GM18951 (cell line): ENCODE data around the gene SETD7.
"Not testable (repeated sequence)": the region's sequence is repeated elsewhere in the genome, so short reads cannot be mapped to it uniquely, and the experiment has no call there.

Experiments
- POLR2A ChIP-seq: IDR thresholded peaks from 4 replicates; pipeline ENCODE4 v1.6.1; 2011; ENCODE audit warnings: mild to moderate bottlenecking; ENCODE audit not compliant: insufficient read length, insufficient read depth; ENCODE audit errors: extremely low read depth
- in situ Hi-C: fragments of 300-500 bp; cut with MboI; formaldehyde crosslinking; loops from one replicate; pipeline ENCODE4 v1.12.0; 2022; ENCODE audit warnings: low sequenced_read_pairs, mixed read lengths, inconsistent platforms; ENCODE audit not compliant: unreplicated experiment

SETD7 gene

DNA sequence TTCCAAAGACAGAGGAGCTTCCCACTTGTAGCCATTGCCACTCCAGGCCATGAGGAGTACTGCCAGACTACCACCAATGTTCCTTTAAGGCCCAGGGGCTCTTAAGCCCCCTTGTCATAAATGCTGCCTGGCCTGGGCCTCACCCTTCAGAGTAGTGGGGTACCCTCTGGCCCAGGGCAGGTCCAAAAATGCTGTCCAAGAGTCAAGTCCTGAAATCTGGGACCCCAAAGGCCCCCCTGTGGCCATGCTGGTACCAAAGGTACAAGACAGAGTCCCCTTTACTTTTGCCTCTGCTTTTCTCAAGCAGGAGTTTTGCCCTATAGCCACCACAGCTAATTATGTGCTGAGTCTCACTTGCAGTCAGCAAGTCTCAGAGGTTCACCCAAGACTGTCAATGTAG lies 85.7 kb downstream of the SETD7 start:
- in situ Hi-C loops, result no loop called here
- TF ChIP-seq POLR2A, result no peak

DNA sequence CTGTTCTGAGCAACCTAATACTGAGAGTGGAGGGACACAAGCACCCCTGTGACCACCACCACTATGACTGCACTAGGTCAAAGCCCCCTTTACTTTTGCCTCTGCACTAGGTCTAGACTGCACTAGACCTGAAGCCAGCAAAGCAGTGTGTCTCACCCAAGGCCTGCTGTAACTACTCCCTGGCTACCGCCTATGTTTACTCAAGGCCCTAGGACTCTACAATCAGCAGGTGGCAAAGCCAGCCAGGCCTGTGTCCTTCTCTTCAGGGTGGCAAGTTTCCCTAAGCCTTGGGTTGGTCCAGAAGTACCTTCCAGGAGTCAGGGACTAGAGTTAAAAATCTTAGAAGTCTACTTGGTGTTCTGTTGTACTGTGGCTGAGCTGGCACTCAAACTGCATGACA lies 86.2 kb downstream of the SETD7 start:
- in situ Hi-C loops, result no loop called here
- TF ChIP-seq POLR2A, result no peak

DNA sequence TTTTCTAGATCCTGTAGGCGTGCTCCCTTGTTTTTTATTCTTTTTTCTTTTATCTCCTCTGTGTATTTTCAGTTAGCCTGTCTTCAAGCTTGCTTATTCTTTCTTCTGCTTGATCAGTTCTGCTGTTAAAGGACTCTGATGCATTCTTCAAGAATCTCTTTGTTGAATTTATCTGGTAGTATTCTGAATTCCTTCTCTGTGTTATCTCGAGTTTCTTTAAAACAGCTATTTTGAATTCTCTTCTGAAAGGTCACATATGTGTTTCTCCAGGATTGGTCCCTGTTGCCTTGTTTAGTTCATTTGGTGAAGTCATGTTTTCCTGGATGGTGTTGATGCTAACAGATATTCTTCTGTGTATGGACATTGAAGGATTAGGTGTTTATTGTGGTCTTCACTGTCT lies 86.8 kb downstream of the SETD7 start:
- in situ Hi-C loops, result no loop called here
- no peak for TF ChIP-seq POLR2A

DNA sequence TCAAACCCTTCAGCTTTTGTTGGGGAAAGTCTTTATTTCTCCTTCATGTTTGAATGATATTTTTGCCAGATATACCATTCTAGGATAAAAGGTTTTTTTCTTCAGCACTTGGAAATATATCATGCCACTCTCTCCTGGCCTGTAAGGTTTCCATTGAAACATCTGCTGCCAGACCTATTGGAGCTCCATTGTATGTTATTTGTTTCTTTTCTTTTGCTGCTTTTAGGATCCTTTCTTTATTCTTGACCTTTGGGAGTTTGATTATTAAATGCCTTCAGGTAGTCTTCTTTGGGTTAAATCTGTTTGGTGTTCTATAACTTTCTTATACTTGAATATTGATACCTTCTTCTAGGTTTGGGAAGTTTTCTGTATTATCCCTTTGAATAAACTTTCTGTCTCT lies 87.3 kb downstream of the SETD7 start:
- in situ Hi-C loops, result not testable (repeated sequence)

DNA sequence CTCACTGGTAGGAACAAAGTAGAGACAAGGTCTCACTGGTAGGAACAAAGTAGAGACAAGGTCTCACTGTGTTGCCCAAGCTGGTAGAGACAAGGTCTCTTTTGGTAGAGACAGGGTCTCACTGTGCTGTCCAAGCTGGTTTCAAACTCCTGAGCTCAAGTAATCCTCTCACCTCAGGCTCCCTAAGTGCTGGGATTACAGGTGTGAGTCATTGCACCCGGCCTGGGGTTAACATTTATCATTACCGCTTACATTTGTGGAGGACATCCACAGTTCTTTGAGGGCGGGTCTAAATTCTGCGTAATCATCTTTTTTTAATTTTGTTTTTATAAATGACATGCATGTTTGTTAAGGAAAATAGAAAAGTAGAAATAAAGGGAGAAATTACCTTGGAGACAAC lies 90.1 kb downstream of the SETD7 start:
- TF ChIP-seq POLR2A, result no peak
- in situ Hi-C loops, result no loop called here

DNA sequence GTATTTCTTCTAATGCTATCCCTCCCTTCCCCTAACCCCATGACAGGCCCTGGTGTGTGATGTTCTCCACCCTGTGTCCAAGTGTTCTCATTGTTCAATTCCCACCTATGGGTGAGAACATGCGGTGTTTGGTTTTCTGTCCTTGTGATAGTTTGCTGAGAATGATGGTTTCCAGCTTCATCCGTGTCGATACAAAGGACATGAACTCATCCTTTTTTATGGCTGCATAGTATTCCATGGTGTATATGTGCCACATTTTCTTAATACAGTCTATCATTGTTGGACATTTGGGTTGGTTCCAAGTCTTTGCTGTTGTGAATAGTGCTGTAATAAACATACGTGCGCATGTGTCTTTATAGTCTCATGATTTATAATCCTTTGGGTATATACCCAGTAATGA lies 91.5 kb downstream of the SETD7 start:
- in situ Hi-C loops, result not testable (repeated sequence)

DNA sequence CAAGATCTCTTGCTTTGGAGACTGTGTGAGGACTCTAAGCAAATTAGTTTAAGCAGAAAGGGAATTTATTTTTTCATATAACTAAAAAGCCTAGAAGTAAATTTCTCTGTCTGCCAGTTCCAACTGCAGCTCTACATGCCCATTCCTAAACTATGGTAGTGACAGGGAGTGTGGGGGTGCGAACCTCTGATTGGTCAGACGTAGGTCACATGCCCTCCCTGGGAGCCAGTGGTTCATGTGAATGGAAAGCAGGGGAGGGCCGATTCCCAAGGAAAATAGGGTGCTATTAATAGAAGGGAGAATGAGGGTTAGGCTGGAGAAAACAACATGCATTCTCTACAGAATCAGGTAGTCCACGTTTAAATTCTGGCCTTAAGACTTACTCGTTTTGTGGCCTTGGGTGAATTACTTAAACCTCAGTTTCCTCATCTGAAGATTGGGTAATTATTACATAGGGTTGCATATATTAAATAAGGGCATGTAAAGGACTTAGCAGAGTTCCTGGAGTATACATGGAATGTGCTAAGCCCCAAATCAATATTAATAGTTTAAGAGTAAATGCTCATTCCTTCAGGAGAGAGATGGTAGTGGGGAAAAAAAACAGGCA lies 94.9 kb downstream of the SETD7 start:
- in situ Hi-C loops, result no loop called here

DNA sequence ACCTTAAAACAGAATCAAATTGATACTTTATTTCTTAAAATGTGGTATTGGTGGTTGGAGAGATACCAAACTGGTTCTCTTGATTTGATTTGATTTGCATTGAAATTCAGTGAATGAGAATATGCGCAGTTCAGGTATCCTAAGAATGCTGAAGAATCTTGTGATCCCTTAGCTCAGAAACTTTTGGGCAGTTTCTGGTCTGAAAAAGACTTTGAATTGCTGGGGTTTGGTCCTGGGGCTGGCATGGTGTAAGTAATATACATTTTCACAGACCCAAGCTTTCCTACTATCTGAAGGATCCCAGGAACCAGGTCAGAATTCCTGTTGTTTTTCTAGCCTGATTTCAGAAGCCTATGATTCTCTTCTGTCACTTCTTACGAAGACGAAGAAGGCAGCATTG lies 95.5 kb downstream of the SETD7 start:
- in situ Hi-C loops, result no loop called here
- TF ChIP-seq POLR2A, result no peak

More for the DNA sequence above, 94.9 kb downstream of the SETD7 start:
- no peak for TF ChIP-seq POLR2A

DNA sequence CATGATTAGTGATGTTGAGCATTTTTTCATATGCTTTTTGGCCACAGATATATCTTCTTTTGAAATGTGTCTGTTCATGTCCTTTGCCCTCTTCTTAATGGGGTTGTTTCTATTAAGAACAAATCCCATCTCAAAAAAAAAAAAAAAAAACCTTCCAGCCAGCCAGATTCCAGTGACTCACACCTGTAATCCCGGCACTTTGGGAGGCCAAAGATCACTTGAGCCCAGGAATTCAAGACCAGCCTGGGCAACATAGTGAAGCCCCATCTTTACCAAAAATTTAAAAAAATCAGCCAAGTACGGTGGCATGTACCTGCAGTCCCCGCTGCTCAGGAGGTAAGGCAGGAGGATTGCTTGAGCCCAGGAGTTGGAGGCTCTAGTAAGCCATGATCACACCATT lies 97.0 kb downstream of the SETD7 start:
- in situ Hi-C loops, result no loop called here
- no peak for TF ChIP-seq POLR2A

DNA sequence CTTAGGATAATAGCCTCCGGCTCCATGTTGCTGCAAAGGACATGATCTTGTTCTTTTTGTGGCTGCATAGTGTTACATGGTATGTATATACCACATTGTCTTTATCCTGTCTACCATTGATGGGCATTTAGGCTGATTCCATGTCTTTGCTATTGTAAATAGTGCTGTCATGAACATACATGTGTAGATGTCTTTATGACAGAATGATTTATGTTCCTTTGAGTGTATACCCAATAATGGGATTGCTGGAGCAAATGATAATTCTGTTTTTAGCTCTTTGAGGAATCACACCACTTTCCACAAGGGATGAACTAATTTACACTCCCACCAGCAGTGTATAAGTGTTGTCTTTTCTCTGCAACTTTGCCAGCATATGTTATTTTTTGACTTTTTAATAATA lies 97.5 kb downstream of the SETD7 start:
- in situ Hi-C loops, result no loop called here
- TF ChIP-seq POLR2A, result no peak

DNA sequence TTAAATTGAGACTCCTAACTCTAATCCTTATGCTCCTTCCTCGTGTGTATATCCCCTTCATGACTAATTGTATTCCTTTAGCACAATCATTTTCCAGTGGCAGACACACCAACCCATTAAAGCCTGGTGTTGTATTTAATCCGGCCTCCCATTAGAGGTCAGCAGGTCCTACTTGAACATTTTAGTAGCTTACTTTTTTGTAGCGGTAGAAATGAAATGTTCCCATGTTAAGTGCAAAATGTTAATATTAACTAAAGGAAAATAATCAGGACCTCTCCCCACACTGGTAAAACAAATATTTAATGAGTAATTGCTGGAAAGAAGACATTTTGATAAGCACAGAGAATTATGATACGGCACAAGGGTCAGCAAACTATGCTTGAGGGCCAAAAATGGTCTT lies 98.7 kb downstream of the SETD7 start:
- in situ Hi-C loops, result no loop called here
- TF ChIP-seq POLR2A, result no peak

DNA sequence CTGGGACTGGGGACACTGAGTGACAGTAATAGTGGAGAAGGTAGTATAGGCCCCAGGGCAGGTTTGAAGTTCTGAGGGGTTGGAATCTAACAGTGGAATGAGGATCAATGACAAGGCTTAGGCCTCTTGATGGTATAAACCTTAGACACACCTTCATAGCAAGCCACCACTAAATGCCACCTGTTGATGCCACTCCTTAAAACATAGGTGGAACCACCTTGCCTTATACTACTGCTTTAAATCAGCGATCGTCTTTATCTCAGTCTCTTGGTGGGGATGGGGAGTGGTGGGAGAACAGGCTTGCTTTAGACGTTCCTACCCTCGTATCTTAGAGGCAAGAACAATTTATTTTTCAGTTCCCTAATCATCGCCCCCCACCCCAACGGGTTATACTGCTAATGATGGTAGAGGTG lies 100.9 kb downstream of the SETD7 start:
- in situ Hi-C loops, result no loop called here
- no peak for TF ChIP-seq POLR2A

DNA sequence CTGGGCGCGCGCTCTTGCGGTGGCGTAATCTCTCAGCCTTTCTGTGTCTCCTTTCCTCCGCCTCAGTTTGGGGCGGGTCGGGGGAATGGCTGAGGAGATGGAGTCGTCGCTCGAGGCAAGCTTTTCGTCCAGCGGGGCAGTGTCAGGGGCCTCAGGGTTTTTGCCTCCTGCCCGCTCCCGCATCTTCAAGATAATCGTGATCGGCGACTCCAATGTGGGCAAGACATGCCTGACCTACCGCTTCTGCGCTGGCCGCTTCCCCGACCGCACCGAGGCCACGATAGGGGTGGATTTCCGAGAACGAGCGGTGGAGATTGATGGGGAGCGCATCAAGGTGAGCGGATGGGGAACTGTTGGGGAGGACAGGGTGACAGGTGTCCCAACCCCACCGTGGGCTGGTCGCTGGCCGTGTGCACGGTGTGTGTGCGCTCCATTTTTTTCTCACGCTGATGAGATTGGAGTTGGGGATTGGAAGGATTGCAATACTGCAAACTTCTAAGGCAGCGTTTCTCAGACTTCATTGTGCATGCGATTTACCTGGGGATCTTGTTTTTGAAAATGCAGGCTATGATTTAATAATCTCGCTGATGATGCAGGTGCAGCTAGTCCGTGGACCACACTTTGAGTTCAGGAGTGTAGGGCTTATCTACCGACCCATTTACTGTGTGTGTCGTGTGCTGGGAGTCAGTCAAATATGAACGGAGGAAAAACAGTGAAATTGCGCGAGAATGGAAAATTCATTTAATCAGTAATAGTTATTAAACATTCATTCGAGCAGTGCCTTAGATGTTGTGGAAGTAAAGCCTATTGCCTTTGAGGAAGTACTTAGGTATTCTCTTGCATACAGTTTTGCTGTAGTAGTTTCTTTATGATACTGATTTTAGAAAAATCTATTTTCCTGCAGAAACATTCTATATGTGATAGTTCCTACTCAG lies 101.6 kb downstream of the SETD7 start, which contains the start of gene RAB33B:
Gene RAB33B (plus strand): TSS at position 11 of the 935 bp plus-strand sequence. CDS start 75 bp downstream, at position 86.
- in situ Hi-C loops, result no loop called here
- TF ChIP-seq POLR2A, result no peak
